ENCODE data around the gene C20orf144.
"Not testable (repeated sequence)": the region's sequence is repeated elsewhere in the genome, so short reads cannot be mapped to it uniquely, and the experiment has no call there.

C20orf144 gene

DNA sequence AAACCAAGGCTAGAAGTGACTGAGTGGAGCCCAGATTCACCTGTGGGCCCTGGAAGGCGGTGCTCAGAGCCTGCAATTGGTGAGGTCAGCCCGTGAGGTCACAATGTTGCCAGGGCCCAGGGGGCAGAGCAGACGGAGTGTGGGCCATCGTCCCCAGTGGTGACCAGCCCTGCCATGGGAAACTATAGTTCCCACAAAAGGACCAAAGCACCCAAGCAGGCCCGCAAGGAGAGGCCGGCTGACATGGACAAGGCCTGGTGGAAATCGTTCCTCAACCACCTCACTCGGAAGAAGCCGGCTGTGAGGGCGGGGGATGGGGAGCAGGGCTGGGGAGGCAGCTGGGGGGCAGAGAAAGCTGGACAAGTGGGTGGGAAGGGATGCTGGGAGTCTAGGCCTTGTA, at the start of gene C20orf144:
Gene C20orf144 (plus strand): TSS at position 156 of the 400 bp plus-strand sequence. CDS start 19 bp downstream, at position 175.
- DNase-seq (ENCODE audit: low read depth in 2 of 2) = no peak

DNA sequence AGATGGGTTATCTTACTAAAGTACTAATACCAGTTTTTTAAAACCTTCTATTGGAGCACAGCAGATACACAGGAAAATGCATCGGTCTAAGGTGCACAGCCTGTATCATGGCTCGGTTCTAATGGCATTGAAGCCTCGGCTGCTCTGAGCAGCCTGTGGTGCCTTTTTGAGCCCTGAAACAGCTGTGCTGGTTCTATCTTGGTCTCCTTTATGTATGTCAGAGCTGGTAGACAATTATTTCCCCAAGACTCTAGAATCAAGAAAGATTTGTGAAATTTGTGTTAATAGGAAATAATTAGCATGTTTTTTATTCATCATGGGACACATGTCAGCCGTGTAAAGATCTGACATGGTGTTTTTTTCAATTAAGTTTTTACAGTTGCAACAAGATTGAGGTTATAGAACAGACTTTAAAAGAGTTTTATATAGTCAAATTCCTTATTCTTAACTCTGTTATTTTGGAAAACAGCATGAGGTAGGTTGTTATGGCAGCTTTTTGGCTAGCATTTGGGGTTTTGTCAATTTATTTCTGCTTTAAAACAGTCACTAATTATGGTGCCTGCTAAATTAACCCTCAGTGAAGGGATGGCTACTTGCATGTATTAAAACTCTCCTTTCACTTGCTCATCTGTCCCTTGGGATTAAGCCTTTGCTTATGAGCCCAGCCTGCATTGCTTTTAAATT, 40.3 kb upstream of the C20orf144 start:
- no peak for DNase-seq (ENCODE audit: low read depth in 2 of 2)

DNA sequence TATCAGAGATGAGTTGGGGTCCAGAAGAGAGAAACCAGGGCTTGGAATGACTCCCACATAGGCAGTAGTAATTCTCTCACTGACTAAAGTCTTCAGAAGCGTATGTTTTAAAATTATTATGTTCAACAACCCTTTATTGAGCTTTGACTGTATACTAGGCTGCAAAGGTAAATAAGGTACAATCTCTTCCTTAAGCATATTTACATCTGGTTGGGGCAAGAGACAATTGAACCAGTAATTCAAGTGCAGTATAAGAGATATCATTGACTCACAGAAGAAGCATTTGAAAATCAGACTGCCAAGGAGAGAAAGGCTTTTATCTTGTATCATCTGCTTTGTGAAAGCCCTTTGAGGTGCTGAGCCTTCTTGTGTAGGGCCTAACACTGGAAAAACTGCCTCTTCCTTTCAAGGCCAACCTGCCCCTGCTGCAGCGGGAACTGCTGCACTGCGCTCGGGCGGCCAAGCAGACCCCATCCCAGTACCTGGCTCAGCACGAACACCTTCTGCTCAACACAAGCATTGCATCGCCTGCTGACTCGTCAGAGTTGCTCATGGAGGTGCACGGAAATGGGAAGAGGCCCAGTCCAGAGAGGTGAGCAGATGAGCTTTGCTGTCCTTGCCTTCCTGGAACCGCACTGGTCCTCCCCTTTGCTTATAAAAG, 39.3 kb upstream of the C20orf144 start:
- no peak for DNase-seq (ENCODE audit: low read depth in 2 of 2)

DNA sequence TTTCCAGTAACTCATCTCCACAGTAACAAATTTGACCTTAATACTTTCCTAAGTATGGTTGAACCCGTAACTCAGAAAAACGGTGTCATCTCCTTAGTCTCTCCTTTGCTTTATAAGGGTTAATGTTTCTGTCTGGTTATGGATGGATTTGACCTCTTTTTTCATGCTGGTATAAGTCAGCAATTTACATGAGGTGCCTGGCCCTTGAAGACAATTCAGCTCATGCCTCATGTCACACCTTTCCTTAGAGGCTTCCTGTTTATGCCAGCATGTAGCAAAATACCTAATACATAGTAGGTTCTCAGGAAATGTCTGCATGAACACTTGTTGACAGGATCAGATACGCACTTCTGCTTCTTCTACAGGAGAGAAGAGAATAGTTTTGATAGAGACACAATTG, 37.7 kb upstream of the C20orf144 start:
- no peak for DNase-seq (ENCODE audit: low read depth in 2 of 2)

DNA sequence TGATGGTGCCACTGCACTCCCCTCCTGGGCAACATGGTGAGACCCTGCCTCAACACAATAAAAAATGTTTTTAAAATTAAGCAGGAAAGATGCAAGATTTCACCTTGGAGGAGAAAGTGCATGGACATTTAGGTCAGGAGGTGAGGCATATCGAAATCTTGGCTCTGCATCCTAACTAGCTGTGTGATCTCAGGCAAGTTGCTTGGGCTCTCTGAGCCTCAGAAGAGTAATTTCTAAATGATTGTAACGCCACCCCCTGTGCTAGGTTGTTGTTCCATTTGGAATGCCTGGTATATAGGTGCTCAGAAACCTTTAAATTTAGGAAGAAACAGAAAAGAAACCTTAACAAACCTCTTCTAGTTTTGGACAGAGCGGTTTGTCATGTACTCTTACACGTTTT, 35.9 kb upstream of the C20orf144 start:
- DNase-seq (ENCODE audit: low read depth in 2 of 2) = no peak

DNA sequence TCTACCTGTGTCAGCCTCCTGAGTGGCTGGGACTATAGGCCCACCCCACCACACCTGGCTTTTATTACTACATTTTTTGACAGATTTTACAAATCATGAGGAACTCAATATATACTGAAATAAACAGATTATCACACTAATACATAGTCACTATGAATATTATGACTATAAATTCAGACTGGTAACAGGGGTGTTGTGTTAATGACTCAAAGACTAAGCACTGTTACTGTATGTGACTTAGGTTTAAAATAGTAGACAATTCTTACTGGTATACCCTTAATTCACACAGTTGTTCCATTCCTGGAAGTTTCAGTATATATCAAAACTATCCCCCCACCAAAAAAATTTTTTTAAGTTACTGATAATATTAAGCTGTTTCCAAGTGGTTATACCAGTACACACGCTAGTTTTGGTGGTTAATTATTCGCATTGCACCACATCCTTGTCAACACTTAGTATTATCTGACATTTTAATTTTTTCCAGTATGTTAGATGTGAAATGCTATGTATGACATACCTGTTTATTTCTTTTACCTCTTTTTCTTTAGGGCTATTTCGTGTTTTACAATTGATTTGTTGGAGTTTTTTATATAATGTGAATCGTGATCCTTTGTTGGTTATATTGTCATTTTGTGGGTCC, 34.4 kb upstream of the C20orf144 start:
- no peak for DNase-seq (ENCODE audit: low read depth in 2 of 2)

DNA sequence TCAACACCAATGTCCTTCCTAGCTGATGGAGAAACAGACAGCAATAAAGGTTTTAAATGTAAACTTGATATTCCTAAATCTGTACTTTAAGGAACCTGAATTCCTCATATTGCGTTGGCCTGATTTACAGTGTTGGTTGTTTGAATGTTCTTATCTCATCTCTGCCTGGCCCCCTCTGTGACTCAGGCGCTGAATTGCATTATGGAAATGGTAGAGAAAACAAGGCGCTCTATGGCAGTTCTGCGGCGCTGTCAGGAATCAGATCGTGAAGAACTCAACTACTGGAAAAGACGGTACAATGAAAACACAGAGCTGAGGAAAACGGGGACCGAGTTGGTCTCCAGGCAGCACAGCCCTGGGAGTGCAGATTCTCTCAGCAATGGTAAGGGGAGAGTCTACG, 32.6 kb upstream of the C20orf144 start:
- DNase-seq (ENCODE audit: low read depth in 2 of 2) = no peak

DNA sequence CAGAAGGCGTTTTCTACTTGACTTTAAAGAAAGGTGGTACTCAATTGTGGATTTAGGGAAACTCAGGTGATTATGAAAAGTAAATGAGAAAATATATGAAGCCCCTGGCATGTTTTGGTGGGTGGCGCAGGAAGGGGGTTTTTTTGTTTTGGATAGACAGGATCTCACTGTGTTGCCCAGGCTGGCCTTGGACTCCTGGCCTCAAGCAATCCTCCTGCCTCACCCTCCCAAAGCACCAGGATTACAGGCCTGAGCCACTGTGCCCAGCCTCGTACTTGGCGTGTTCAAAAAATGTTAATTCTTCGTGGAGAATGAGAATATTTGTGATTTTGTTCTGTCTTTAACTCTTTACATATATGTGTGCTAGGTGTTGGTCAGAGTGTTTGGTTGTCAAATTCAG, 32.1 kb upstream of the C20orf144 start:
- no peak for DNase-seq (ENCODE audit: low read depth in 2 of 2)

DNA sequence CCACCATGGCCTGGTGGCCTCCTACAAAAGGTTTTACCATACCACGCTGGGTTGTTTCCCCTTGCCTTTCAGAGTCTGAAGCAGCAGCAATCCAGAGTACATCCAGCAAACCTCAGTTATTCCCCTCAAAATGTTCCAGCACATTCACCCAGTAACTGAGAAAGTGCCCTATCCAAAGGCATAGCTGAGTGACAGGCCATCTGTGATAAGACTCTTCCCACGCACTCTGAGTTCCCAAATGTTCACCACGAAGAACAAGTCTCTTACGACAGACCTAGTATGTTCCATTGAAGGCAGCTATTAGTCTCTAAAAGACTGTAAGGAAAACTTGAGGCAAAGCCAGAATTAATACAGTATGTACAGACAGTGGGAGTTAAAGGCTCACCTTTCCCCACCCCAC, 31.6 kb upstream of the C20orf144 start:
- DNase-seq (ENCODE audit: low read depth in 2 of 2) = no peak

DNA sequence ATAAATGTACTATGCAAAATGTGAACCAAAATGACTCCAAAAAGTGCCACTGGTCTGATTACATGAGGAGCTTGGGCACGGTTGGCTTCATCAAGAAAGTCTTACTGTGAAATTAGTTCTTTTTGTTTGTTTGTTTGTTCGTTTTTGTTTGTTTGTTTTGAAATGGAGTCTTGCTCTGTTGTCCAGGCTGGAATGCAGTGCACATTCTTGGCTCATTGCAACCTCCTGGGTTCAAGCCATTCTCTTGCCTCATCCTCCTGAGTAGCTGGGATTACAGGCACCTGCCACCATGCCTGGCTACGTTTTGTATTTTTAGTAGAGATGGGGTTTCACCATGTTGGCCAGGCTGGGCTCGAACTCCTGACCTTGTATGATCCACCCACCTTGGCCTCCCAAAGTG, 30.2 kb upstream of the C20orf144 start:
- not testable (repeated sequence) for DNase-seq (ENCODE audit: low read depth in 2 of 2)

DNA sequence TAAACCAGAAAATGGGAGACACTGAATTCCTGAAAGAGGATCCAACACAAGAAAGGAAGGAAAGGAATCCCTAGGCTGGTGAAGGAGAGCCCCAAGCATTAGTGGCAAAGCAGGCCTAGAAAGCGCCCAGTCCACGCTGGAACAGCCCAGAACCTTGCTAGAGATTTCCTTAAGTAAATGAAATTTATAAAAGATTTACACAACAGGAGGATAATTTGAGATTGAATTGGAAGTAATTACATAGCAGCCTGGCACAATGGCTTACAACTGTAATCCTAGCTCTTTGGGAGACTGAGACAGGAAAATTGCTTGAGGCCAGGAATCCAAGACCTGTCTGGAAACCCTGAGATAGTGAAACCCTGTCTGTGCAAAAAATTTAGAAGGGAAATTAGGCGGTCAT, 26.8 kb upstream of the C20orf144 start:
- DNase-seq (ENCODE audit: low read depth in 2 of 2) = no peak

DNA sequence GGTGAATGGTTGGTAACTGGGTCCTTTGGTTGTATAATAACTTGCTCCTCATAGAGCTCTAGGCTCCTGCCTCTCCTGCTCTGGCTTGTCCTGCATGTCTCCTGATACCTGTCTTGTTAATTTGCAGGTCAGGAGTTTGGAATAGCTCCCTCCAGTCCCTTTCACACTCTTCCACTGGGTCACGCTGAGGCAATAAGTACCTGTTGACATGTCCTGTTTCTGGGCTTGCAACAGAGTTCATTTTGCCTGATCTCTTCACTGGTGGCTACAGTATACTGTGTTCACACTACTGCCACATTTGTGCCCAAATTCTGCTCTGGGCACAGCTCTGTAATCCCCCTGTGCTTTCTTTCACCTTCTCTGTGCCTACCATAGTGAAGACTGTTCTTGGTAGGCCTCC, 25.4 kb upstream of the C20orf144 start:
- DNase-seq (ENCODE audit: low read depth in 2 of 2) = no peak

DNA sequence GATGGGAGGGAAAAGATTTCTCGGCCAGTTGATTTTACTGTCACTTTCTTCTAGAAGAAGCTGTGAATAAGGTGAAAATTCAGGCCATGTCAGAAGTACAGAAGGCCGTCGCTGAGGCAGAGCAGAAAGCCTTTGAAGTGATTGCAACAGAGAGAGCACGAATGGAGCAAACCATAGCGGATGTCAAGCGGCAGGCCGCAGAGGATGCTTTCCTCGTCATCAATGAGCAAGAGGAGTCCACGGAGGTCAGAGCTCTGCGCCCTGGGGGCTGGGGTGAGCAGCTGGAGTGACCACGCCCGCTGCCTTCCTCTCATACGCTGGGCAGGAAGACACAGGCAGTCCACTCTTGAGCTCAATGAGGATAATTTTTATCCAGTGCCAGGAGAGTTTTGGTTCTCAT, 21.8 kb upstream of the C20orf144 start:
- no peak for DNase-seq (ENCODE audit: low read depth in 2 of 2)

DNA sequence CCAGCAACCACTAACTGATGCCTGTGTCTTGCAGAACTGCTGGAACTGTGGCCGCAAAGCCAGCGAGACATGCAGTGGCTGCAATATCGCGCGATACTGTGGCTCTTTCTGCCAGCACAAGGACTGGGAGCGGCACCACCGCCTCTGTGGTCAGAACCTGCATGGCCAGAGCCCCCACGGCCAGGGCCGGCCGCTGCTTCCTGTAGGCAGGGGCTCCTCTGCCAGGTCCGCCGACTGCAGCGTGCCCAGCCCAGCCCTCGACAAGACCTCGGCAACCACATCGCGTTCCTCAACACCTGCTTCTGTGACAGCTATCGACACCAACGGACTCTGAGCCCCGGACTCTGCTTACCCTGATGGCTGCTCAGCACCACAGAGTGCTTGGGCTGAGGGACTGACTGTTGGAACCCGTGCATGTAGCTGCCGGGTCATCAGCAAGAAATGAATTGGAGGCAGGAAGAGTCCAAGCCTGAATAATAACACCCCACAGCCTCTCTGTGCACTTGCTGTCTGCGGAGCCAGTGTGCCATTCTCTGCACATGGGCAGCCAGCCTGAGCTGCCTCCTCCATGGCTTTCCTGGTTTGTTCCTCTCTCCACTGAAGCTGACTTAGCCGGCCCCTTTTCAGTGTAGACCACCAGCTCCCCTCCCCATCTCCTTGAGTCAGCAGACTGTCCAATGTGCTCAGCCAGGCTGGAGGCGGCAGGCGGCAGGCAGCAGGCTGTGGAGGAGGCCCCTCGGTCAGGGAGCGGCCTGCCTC, 17.6 kb upstream of the C20orf144 start:
- no peak for DNase-seq (ENCODE audit: low read depth in 2 of 2)

DNA sequence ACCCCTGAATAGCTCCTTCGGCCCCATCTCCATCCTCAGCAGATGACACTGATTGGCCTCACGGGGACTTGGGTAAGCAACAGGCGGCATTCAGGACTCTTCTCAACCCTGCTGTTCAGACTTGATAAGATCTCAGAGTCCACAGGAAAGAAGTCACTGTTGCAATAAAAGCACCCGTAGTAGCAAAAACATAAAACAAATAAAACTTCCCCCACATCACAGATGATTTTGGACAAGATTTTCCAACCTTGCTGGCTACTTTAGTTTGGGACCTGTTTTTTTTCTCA, 17.1 kb upstream of the C20orf144 start:
- DNase-seq (ENCODE audit: low read depth in 2 of 2) = no peak

DNA sequence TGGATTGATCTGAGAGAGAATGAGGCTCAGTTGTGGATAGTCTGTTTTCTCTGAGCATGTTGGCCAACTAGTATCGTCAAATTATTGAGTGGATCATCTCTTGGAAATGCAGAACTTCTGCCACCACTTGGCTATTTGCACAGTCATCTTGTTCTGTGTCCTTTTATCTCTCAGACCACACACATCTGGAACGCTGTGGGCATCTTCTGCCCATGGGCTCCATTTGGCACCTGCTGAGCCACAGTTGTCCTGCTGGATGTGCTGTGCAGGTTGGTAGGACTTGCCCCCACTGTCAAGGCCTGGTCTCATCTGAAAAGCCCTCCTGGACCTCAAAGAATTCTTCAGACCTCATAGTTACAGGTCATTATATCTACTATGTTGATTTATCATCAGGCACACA, 16.7 kb upstream of the C20orf144 start:
- no peak for DNase-seq (ENCODE audit: low read depth in 2 of 2)

DNA sequence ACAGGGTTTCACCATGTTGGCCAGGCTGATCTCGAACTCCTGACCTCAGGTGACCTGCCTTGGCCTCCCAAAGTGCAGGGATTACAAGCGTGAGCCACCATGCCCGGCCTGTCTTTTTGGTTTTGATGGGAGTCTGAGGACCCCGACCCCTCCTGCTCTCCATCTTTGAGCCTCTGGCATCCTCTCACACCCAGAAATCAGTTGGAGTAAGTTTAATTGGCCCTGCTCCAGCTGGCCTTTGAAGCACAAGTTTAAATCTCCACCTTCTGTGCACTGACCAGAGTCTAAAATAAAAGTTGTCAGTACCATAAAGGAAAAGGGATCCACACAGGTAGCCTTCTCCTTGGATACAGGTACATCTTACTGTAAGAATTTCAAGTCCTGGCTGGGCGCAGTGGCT, 15.9 kb upstream of the C20orf144 start:
- no peak for DNase-seq (ENCODE audit: low read depth in 2 of 2)

DNA sequence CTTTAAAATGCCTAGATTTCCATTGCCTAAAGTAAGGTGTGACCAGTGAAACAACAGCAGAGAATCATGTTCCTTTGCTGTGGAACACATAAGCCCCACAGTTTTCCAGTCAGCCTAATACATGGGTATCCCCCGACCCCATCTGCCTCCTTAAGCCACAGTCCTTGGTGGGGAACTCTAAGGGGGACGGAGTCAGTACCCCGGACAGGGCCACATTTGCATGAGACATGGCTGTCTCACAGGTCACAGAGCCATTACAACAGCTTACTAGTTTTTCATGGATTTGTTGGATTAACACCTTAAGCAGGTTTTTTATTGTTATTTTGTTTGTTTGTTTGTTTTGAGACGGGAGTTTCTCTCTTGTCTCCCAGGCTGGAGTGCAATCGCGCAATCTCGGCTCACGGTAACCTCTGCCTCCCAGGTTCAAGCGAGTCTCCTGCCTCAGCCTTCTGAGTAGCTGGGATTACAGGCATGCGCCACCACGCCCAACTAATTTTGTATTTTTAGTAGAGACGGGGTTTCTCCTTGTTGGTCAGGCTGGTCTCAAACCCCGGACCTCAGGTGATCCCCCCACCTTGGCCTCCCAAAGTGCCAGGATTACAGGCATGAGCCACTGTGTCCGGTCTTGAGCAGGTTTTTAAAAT, 15.0 kb upstream of the C20orf144 start:
- DNase-seq (ENCODE audit: low read depth in 2 of 2) = not testable (repeated sequence)

DNA sequence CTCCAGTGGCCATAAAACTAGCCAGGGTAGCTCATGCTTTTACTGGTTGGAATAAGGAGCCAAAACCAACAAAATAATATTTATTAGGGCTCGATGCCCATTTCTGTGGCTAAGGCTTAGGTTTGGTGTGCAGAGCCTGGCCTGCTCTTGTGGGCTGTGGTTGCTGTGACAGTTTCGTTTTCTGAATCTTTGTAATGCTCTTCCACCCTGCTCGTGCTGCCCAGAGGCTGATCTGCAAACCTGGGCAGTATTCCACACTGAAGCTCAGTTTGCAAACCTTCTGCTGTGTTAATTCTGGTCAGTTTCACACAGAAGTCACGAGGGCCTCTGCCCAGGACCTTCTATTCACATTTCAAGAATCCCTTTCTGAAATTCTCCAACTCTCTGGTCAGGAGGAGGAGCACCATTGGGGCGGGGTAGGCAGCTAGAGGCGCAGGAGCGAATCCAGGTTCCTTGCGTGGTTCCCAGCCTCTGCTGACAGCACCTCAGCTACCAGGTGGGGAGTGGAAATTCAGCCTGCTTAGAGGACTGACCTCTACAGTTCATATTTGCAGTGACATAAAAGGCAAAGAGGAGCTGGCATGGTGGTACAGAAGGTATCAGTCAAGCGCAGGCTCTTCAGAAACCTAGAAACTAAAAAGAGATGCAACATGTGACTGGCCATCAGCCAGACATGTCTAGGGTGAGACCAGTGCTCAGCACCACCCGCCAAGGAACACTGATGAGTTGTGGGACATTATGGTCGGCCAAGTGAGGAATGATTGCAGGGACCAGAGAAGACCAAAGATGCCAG, 14.3 kb upstream of the C20orf144 start:
- no peak for DNase-seq (ENCODE audit: low read depth in 2 of 2)

DNA sequence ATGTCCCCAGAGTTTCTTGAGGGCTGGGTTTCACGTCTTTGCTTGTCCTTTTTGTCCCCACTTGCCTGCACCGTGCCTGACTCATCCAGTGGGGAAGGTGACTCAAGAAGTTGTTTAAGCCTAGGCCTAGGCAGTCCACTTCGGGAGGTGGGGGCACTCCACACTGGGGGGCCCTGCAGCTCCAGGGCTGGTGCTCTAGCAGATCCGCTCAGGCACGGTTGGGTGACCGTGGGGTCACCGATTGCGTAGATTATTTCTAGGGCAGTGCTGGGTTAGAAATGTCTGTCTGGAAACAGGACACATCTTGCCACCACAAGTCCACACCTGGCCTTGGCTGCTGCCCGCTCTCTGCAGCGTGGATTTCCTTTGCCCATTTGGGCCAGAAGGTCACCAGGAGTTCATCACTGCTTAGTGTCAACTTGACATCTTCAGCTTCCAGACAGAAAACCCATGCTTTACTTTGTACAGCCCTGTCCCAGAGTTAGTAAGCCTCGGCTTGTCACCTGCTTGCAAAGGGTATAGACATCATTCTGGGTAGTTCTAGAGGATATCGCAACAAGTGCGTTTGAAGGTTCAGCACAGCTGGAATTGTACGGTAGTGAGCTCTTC, 13.6 kb upstream of the C20orf144 start:
- DNase-seq (ENCODE audit: low read depth in 2 of 2) = no peak

DNA sequence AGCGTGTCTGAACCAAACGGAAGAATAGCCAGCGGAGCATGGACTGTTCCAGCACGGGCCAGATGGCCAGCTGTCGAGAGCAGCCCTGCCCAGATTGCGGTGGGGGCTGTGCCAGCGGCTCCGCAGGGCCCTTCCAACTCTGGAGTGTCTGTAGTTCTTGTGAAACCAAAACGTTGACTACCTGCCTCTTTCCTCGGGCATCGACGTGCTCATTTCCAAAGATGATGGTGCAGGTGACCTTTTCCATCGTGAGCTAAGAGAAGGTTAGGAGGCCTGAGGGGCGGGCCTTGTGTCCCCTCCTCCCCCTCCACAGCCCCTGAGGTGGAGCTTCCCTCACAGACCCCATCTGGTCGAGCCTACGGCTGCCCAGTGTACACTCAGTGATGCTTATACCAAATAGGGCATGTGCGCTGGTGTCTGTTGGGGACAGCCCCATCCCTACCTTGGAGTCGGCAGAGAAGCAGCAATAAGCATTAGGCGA, 12.9 kb upstream of the C20orf144 start:
- DNase-seq (ENCODE audit: low read depth in 2 of 2) = no peak

Data from activated CD4-positive, alpha-beta T cell treated with anti-CD3 and anti-CD28 coated beads for 24 hours (primary cell).